GM12801 (cell line): ENCODE results near the gene EID3.

Source experiments
- TF ChIP-seq, protein P1 (sequence below): IDR thresholded peaks from one replicate; pipeline ENCODE4 v1.5.1; 2011; ENCODE audit warnings: control low read depth; ENCODE audit not compliant: insufficient read length; ENCODE audit errors: extremely low read depth

The EID3 gene

DNA sequence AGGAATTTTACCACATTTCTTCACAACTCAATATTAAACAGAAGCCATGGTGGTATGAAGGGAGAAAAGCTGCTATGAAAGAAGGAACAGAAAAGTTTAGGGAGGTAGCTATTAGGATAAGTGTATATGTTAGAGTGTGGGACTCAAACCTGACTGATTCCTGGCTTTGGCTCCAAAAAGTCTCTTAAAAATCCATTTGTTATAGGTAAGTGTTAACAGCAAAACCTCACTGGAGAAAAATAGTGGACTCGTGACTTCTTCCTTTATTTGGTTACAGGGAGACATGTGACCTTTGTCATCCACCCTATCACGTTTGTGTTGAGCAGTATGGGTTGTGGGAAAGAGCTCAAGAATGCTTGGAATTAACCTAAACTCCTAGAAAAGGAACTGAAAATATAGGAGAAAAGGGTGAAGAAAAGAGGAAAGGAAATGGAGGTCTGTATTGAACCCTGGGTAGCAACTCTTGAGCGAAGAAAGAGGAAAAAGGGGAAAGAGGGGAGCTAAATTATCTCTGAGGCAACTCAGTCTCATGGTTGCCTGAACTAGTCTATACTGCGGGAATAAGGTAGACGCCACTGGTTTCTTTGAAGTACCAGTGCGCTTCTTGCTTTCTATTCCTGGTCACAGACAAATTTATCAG lies 3.6 kb upstream of the EID3 start:
- TF ChIP-seq, protein P1, sequence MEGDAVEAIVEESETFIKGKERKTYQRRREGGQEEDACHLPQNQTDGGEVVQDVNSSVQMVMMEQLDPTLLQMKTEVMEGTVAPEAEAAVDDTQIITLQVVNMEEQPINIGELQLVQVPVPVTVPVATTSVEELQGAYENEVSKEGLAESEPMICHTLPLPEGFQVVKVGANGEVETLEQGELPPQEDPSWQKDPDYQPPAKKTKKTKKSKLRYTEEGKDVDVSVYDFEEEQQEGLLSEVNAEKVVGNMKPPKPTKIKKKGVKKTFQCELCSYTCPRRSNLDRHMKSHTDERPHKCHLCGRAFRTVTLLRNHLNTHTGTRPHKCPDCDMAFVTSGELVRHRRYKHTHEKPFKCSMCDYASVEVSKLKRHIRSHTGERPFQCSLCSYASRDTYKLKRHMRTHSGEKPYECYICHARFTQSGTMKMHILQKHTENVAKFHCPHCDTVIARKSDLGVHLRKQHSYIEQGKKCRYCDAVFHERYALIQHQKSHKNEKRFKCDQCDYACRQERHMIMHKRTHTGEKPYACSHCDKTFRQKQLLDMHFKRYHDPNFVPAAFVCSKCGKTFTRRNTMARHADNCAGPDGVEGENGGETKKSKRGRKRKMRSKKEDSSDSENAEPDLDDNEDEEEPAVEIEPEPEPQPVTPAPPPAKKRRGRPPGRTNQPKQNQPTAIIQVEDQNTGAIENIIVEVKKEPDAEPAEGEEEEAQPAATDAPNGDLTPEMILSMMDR: no peak

DNA sequence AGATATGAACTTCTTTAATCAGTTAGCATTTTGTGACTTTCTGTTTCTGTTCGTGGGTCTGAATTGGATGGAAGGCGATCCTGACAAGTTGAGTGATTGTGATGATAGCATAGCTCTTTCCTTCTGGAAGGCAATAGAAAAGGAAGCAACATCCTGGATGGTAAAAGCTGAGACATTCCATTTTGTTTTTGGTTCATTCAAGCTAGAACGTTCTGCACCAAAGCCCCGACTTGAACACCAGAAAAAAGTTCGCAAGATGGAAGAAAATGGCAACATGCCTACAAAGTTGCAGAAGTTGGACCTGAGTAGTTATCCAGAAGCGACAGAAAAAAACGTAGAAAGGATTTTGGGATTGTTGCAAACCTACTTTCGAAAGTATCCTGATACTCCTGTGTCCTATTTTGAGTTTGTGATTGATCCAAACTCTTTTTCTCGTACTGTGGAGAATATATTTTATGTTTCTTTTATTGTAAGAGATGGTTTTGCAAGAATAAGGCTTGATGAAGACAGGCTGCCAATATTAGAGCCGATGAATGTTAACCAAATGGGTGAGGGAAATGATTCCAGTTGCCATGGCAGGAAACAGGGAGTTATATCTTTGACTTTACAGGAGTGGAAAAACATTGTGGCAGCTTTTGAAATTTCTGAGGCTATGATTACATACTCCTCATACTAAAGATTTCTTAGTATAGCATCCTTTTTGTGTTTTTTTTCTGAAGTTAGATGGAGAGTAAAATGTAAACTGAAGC lies 896 bp downstream of the EID3 start:
- TF ChIP-seq, protein P1: no peak

DNA sequence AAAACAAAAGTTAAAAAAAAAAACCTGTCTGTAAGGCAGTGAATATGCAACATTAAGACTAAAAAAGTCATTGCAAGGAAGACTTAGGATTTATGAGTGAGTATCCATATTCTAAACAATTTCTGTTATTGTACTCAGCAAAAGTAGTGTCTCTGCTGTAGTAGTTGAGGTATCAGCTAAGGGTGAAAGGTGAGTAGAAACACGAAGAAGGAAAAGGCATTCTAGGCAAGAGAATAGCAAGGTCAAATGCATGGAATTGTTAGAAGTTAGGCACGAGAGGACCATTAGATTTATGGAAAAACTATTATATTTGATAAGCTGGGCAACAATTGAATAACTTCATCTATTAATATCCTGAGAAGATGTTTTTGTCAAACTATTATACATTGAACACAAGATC lies 1.8 kb downstream of the EID3 start:
- TF ChIP-seq, protein P1: no peak

DNA sequence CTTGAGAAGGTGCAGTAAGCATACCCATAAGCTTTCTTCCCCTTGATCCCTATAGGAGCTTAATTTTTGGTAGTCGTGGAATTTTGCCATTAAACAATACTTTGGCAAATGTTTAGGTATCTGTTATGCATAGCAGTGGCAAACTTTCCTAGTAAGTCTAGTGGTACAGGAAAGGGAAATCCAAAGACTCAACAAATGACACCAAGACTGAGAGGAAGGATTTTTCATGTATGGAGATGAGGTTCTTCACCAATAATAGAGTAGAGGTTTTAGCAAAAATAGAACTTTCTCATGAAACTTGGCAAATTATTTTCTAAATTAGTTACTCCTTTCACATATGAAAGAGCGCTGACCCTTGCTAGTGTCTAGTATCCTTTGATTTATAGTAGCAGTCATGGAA lies 2.8 kb downstream of the EID3 start:
- TF ChIP-seq, protein P1: no peak

DNA sequence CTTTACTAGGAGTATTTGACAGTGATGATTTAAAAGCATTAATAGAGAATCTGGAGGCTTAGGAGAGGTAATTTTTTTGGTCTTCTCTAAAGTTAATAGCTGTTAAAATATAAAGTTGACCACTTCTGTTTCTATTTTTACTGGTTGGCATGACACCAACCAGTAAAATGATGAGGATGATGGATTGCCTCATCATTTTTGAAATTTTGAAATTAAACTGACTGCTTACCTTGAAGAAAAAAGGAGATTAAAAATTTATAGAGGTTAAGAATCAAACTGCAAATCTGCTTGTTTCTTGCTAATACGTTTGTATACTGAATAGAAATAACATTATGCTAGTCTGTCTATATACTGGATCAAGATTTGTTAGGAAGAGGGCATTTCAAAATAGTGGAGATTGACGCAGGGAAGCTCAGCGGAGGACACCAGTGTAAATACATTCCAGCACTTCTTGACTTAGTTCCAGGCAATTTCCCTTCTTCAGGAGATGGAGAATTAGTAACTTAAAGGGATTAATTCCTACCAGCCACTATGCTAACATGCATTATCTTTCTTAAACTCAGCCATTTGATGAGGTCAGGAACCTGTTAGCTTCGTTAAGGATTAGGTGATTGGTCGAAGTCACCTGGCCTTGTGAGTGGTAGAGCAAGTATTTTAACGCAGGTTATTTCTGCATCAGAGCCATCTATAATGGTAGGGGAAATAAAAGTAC lies 3.6 kb downstream of the EID3 start:
- TF ChIP-seq, protein P1: no peak

DNA sequence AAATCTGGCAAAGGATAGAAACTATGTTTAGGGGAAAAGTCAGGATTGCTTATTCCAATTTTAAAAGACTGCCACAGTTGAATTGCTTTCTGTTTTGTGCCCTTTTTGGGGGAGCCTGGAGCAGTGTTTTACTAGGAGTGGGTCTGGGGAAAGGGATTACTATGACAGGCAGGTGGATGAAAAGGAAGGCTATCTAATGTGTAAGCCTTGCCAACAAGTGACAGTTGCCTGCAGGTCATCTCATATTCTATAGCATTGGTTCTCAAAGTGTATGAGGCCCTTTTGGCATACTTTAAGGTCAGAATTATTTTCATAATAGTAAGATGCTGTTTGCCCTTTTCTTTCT lies 4.1 kb downstream of the EID3 start:
- TF ChIP-seq, protein P1: no peak

DNA sequence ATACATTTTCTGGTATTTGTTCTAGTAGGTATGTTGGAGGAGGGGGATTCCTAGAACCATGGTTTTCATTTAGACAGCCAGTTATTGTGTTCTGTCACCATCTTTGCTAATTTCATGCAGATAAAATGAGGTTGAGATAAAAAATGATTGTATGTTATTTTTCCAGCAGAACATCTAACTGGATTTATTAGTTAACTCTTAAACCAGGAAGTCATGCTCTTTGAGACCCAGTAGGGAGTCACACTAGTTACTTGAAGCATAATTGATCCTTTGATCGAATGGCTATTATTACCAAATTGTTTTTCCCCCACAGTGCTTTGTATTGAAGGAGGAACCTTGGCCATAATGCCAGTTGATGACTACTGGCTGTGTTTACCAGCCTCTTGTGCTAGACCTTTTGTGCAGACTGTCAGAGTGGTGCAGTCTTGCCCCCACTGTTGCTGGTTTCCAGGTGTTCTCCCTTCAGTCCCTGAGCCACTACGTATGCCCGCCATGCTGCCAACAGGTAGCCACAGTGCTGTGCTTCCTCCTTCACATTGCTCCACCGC lies 6.0 kb downstream of the EID3 start:
- TF ChIP-seq, protein P1: no peak
